Neural progenitor cell (in vitro differentiated cells): ENCODE measurements around the gene SAMD1. TPM values are rescaled to one million over a fixed set of nuclear protein-coding genes. Genes with fewer than 3 reads are reported as not detected.

Source experiments
- DNase-seq: peaks from one replicate; pipeline ENCODE4 v3.0.0-alpha.2; 2016; ENCODE audit warnings: low spot score
- H2AFZ ChIP-seq: fragments of 200-600 bp; sonication (generic); replicated peaks from 2 replicates; pipeline ENCODE4 v1.6.1; 2016; ENCODE audit warnings: antibody characterized with exemption
- H3F3A ChIP-seq: fragments of 200-600 bp; sonication (generic); 2 replicates; pipeline ENCODE4 v1.6.1; 2016; ENCODE audit warnings: antibody characterized with exemption, low read depth
- H3K27ac ChIP-seq: fragments of 200-600 bp; sonication (generic); 2 replicates; pipeline ENCODE4 v1.5.1; 2016; ENCODE audit warnings: mild to moderate bottlenecking
- H3K27me3 ChIP-seq: fragments of 200-600 bp; sonication (generic); 2 replicates; pipeline ENCODE4 v1.6.1; 2016; ENCODE audit warnings: mild to moderate bottlenecking, moderate library complexity
- H3K36me3 ChIP-seq: fragments of 200-600 bp; sonication (generic); 2 replicates; pipeline ENCODE4 v1.5.1; 2016
- H3K4me1 ChIP-seq: fragments of 200-600 bp; sonication (generic); 2 replicates; pipeline ENCODE4 v1.6.1; 2016; ENCODE audit warnings: mixed run types
- H3K4me2 ChIP-seq: fragments of 200-600 bp; sonication (generic); 2 replicates; pipeline ENCODE4 v1.6.1; 2016
- H3K4me3 ChIP-seq: fragments of 200-600 bp; sonication (generic); 2 replicates; pipeline ENCODE4 v1.5.1; 2016
- H3K79me2 ChIP-seq: fragments of 200-600 bp; sonication (generic); 2 replicates; pipeline ENCODE4 v1.6.1; 2016; ENCODE audit warnings: low read depth
- H3K9ac ChIP-seq: fragments of 200-600 bp; sonication (generic); 2 replicates; pipeline ENCODE4 v1.6.1; 2016
- H3K9me3 ChIP-seq: fragments of 200-600 bp; sonication (generic); 2 replicates; pipeline ENCODE4 v1.5.1; 2016; ENCODE audit warnings: low read depth
- H4K20me1 ChIP-seq: fragments of 200-600 bp; sonication (generic); 2 replicates; pipeline ENCODE4 v1.6.1; 2016; ENCODE audit warnings: low read depth
- H3K27ac Mint-ChIP-seq: 3 replicates; pipeline ENCODE4 v1.8.0; 2021; ENCODE audit warnings: mixed read lengths
- H3K27me3 Mint-ChIP-seq: 2 replicates; pipeline ENCODE4 v1.8.0; 2022; ENCODE audit warnings: low read depth, mild to moderate bottlenecking, inconsistent platforms, moderate library complexity, mixed read lengths; ENCODE audit not compliant: insufficient read depth
- H3K36me3 Mint-ChIP-seq: 3 replicates; pipeline ENCODE4 v1.8.0; 2021; ENCODE audit warnings: mixed read lengths
- H3K4me1 Mint-ChIP-seq: 3 replicates; pipeline ENCODE4 v1.8.0; 2021; ENCODE audit warnings: mixed read lengths
- H3K4me3 Mint-ChIP-seq: 3 replicates; pipeline ENCODE4 v1.8.0; 2021; ENCODE audit warnings: mild to moderate bottlenecking, moderate library complexity, mixed read lengths
- H3K9me3 Mint-ChIP-seq: 3 replicates; pipeline ENCODE4 v1.8.0; 2020; ENCODE audit warnings: mixed read lengths
- CTCF ChIP-seq: fragments of 200-600 bp; sonication (generic); IDR thresholded peaks from 2 replicates; pipeline ENCODE4 v1.5.1; 2017; ENCODE audit warnings: antibody characterized with exemption, mild to moderate bottlenecking
- EZH2 ChIP-seq: fragments of 200-600 bp; sonication (generic); IDR thresholded peaks from 2 replicates; pipeline ENCODE4 v1.6.1; 2017; ENCODE audit warnings: antibody characterized with exemption, mild to moderate bottlenecking, moderate library complexity
- EZH2phosphoT487 ChIP-seq: fragments of 200-600 bp; sonication (generic); IDR thresholded peaks from 2 replicates; pipeline ENCODE4 v1.6.1; 2017; ENCODE audit warnings: antibody characterized with exemption
- total RNA-seq: library from RNA; depleted of rRNA; stranded (reverse); fragments of >200 nt; gene quantifications from 2 replicates; pipeline ENCODE4 v1.2.3, GENCODE V29; 2015; ENCODE audit warnings: low replicate concordance

SAMD1 gene
- total RNA-seq, 1 donor from 2014 or later, result 22.1 TPM

- Histone ChIP-seq H3K4me3 (no peak overlapping the region), H3K9me3 (no peaks in the 10 kb centered on the region), H3K27me3 (peaks cover 25% of the 10 kb centered on the region), H2AFZ (no peak overlapping the region), H3K36me3 (no peaks in the 10 kb centered on the region), H4K20me1 (no peaks in the 10 kb centered on the region), H3K4me2 (no peak overlapping the region), H3K27ac (no peak overlapping the region), H3F3A (peaks cover 25% of the 10 kb centered on the region), H3K79me2 (no peaks in the 10 kb centered on the region), H3K4me1 (no peaks in the 10 kb centered on the region), H3K9ac (no peak overlapping the region)
- no peak for DNase-seq
- Mint-ChIP-seq H3K4me3 (no peak overlapping the region), H3K36me3 (no peaks in the 10 kb centered on the region), H3K4me1 (peaks cover 20% of the 10 kb centered on the region), H3K27me3 (peaks cover 33% of the 10 kb centered on the region), H3K9me3 (no peaks in the 10 kb centered on the region), H3K27ac (peak overlapping the region; percentile 72)
- no peak for TF ChIP-seq EZH2phosphoT487
- no peak for TF ChIP-seq CTCF
- TF ChIP-seq EZH2, result no peak
These were observed 36.5 kb downstream of the SAMD1 start for GRCh38 chr19:14054099-14054498.

GRCh38 chr19:14053500-14053899 lies 37.1 kb downstream of the SAMD1 start:
- Histone ChIP-seq H2AFZ (no peak overlapping the region), H3K27me3 (peaks cover 19% of the 10 kb centered on the region), H3F3A (peaks cover 22% of the 10 kb centered on the region), H3K4me2 (no peak overlapping the region), H3K79me2 (no peaks in the 10 kb centered on the region), H3K4me3 (no peak overlapping the region), H3K36me3 (no peaks in the 10 kb centered on the region), H3K9me3 (no peaks in the 10 kb centered on the region), H3K4me1 (no peaks in the 10 kb centered on the region), H3K27ac (no peak overlapping the region), H4K20me1 (no peaks in the 10 kb centered on the region), H3K9ac (no peak overlapping the region)
- H3K9me3 Mint-ChIP-seq, result no peaks in the 10 kb centered on the region
- TF ChIP-seq EZH2, result no peak
- TF ChIP-seq EZH2phosphoT487, result no peak
- TF ChIP-seq CTCF, result no peak
- peaks cover 16% of the 10 kb centered on the region for H3K4me1 Mint-ChIP-seq
- H3K27me3 Mint-ChIP-seq, result peaks cover 29% of the 10 kb centered on the region
- no peak overlapping the region for H3K27ac Mint-ChIP-seq
- H3K4me3 Mint-ChIP-seq, result no peak overlapping the region
- no peak for DNase-seq
- no peaks in the 10 kb centered on the region for H3K36me3 Mint-ChIP-seq

GRCh38 chr19:14053032-14053431 lies 37.5 kb downstream of the SAMD1 start:
- Histone ChIP-seq H3K4me3 (no peak overlapping the region), H3K9ac (no peak overlapping the region), H3K4me1 (no peaks in the 10 kb centered on the region), H2AFZ (no peak overlapping the region), H3K79me2 (no peaks in the 10 kb centered on the region), H4K20me1 (no peaks in the 10 kb centered on the region), H3K9me3 (no peaks in the 10 kb centered on the region), H3K36me3 (no peaks in the 10 kb centered on the region), H3F3A (peaks cover 18% of the 10 kb centered on the region), H3K4me2 (no peak overlapping the region), H3K27me3 (peaks cover 14% of the 10 kb centered on the region), H3K27ac (no peak overlapping the region)
- H3K27me3 Mint-ChIP-seq, result peaks cover 24% of the 10 kb centered on the region
- DNase-seq, result no peak
- no peak for TF ChIP-seq EZH2phosphoT487
- no peak for TF ChIP-seq CTCF
- no peak for TF ChIP-seq EZH2
- no peaks in the 10 kb centered on the region for H3K9me3 Mint-ChIP-seq
- H3K36me3 Mint-ChIP-seq, result no peaks in the 10 kb centered on the region
- peaks cover 11% of the 10 kb centered on the region for H3K4me1 Mint-ChIP-seq
- H3K27ac Mint-ChIP-seq, result no peak overlapping the region
- H3K4me3 Mint-ChIP-seq, result no peak overlapping the region
